Osteoblast (primary cell): ENCODE data around the gene ZNF804B. TPM values are rescaled to one million over a fixed set of nuclear protein-coding genes. Genes with fewer than 3 reads are reported as not detected.

Source experiments
- DNase-seq: peaks from one replicate; pipeline ENCODE4 v3.0.0; 2011; ENCODE audit warnings: low spot score, mixed read lengths; ENCODE audit not compliant: insufficient read length; ENCODE audit errors: missing footprints
- H2AFZ ChIP-seq: 2 replicates; pipeline ENCODE4 v1.6.0; 2011; ENCODE audit warnings: mild to moderate bottlenecking, low read length
- H3K27ac ChIP-seq: 2 replicates; pipeline ENCODE4 v1.5.1; 2011; ENCODE audit warnings: mild to moderate bottlenecking, low read depth, low read length, moderate library complexity
- H3K27me3 ChIP-seq: 2 replicates; pipeline ENCODE4 v1.6.0; 2012; ENCODE audit warnings: mild to moderate bottlenecking, control low read depth, inconsistent platforms, low read length, moderate library complexity; ENCODE audit not compliant: insufficient read depth
- H3K36me3 ChIP-seq: 2 replicates; pipeline ENCODE4 v1.5.1; 2011; ENCODE audit warnings: mild to moderate bottlenecking, low read length, control low read depth, moderate library complexity; ENCODE audit not compliant: insufficient read depth
- H3K4me1 ChIP-seq: 2 replicates; pipeline ENCODE4 v1.5.1; 2011; ENCODE audit warnings: mild to moderate bottlenecking, low read length, control low read depth, moderate library complexity; ENCODE audit not compliant: insufficient read depth
- H3K4me2 ChIP-seq: 2 replicates; pipeline ENCODE4 v1.6.0; 2011; ENCODE audit warnings: mild to moderate bottlenecking, low read length; ENCODE audit not compliant: insufficient read depth
- H3K4me3 ChIP-seq: fragments of 200-600 bp; sonication (generic); 3 replicates; pipeline ENCODE4 v1.5.1; 2012; ENCODE audit warnings: mild to moderate bottlenecking, low read length, inconsistent platforms; ENCODE audit not compliant: insufficient read depth
- H3K79me2 ChIP-seq: 2 replicates; pipeline ENCODE4 v1.6.0; 2012; ENCODE audit warnings: mild to moderate bottlenecking, low read length, control low read depth, inconsistent platforms; ENCODE audit not compliant: insufficient read depth
- H3K9me3 ChIP-seq: 2 replicates; pipeline ENCODE4 v1.5.1; 2011; ENCODE audit warnings: low read depth, low read length, control low read depth
- H4K20me1 ChIP-seq: 2 replicates; pipeline ENCODE4 v1.6.0; 2012; ENCODE audit warnings: mild to moderate bottlenecking, low read length, control low read depth; ENCODE audit not compliant: insufficient read depth
- CTCF ChIP-seq: IDR thresholded peaks from 2 replicates; pipeline ENCODE4 v1.5.1; 2011; ENCODE audit warnings: mild to moderate bottlenecking, low read depth, low read length, moderate library complexity; ENCODE audit errors: extremely low read depth
- total RNA-seq: library from RNA; depleted of rRNA; stranded (reverse); fragments of >200 nt; gene quantifications from 2 replicates; pipeline ENCODE4 v1.2.3, GENCODE V29; 2012

The ZNF804B gene
- total RNA-seq, 1 donor: not detected

- no peak overlapping the region for H3K4me3 ChIP-seq
- no peak overlapping the region for H2AFZ ChIP-seq
- no peak for DNase-seq
- H3K4me1 ChIP-seq: no peaks in the 10 kb centered on the region
- H3K27ac ChIP-seq: no peak overlapping the region
- H3K27me3 ChIP-seq: no peaks in the 10 kb centered on the region
- H3K9me3 ChIP-seq: no peaks in the 10 kb centered on the region
- no peaks in the 10 kb centered on the region for H3K79me2 ChIP-seq
- H4K20me1 ChIP-seq: no peaks in the 10 kb centered on the region
- H3K4me2 ChIP-seq: no peak overlapping the region
- TF ChIP-seq CTCF: no peak
- H3K36me3 ChIP-seq: no peaks in the 10 kb centered on the region
These were observed 576.6 kb downstream of the ZNF804B start for GRCh38 chr7:89336121-89336520.

- Histone ChIP-seq H3K79me2 (no peaks in the 10 kb centered on the region), H3K4me1 (no peaks in the 10 kb centered on the region), H3K27me3 (no peaks in the 10 kb centered on the region), H3K9me3 (no peaks in the 10 kb centered on the region), H3K4me2 (no peak overlapping the region), H2AFZ (no peak overlapping the region), H3K36me3 (no peaks in the 10 kb centered on the region), H3K27ac (no peak overlapping the region), H4K20me1 (no peaks in the 10 kb centered on the region), H3K4me3 (no peak overlapping the region)
- TF ChIP-seq CTCF: no peak
- no peak for DNase-seq
These were observed 580.2 kb downstream of the ZNF804B start for GRCh38 chr7:89339748-89340147.

GRCh38 chr7:89357121-89357520, 597.6 kb downstream of the ZNF804B start:
- no peak for TF ChIP-seq CTCF
- H3K9me3 ChIP-seq: no peaks in the 10 kb centered on the region

GRCh38 chr7:89377219-89377618, 617.7 kb downstream of the ZNF804B start:
- no peak for DNase-seq

More at GRCh38 chr7:89357121-89357520, 597.6 kb downstream of the ZNF804B start:
- H3K27me3 ChIP-seq: no peaks in the 10 kb centered on the region
- no peak overlapping the region for H3K4me3 ChIP-seq
- H3K4me2 ChIP-seq: no peak overlapping the region
- H2AFZ ChIP-seq: no peak overlapping the region
- no peaks in the 10 kb centered on the region for H3K79me2 ChIP-seq
- no peaks in the 10 kb centered on the region for H3K36me3 ChIP-seq
- H3K27ac ChIP-seq: no peak overlapping the region
- no peaks in the 10 kb centered on the region for H3K4me1 ChIP-seq
- DNase-seq: no peak
- H4K20me1 ChIP-seq: no peaks in the 10 kb centered on the region

More at GRCh38 chr7:89377219-89377618, 617.7 kb downstream of the ZNF804B start:
- Histone ChIP-seq H3K4me2 (no peak overlapping the region), H3K27me3 (no peaks in the 10 kb centered on the region), H3K4me1 (no peaks in the 10 kb centered on the region), H4K20me1 (no peaks in the 10 kb centered on the region), H3K79me2 (no peaks in the 10 kb centered on the region), H2AFZ (no peak overlapping the region), H3K36me3 (no peaks in the 10 kb centered on the region), H3K27ac (no peak overlapping the region), H3K4me3 (no peak overlapping the region), H3K9me3 (no peaks in the 10 kb centered on the region)
- no peak for TF ChIP-seq CTCF
